Panc1 (cell line): ENCODE measurements around the gene CDK14. TPM values are rescaled to one million over a fixed set of nuclear protein-coding genes. Genes with fewer than 3 reads are reported as not detected.

Experiments
- ATAC-seq: fragments of 200-7000 bp; cut with Tn5 transposase; 2 replicates; pipeline ENCODE4 v1.9.1; 2020; ENCODE audit warnings: mild to moderate bottlenecking, moderate library complexity
- BruUV-seq: library from RNA; stranded (reverse); fragments of 400-500 nt; replicated peaks from 2 replicates; lab custom pipeline; 2021; lab: Mats Ljungman, UMichigan
- CTCF ChIA-PET: fragments of 300-600 bp; sonication (Branson Sonifier 250); formaldehyde crosslinking; loops from one replicate; lab custom pipeline; 2022; ENCODE audit warnings: antibody characterized with exemption; lab: Charles Lee
- POLR2A ChIA-PET: fragments of 300-600 bp; sonication (Branson Sonifier 250); formaldehyde crosslinking; loops from one replicate; lab custom pipeline; 2022; ENCODE audit warnings: antibody characterized with exemption; lab: Charles Lee
- DNase-seq: peaks from one replicate; pipeline ENCODE4 v3.0.0-alpha.2; 2010; ENCODE audit warnings: low read depth, low spot score
- H3K27ac ChIP-seq: 2 replicates; pipeline ENCODE4 v1.5.1; 2011; ENCODE audit warnings: mild to moderate bottlenecking, low read length, inconsistent platforms
- H3K27me3 ChIP-seq: fragments of 200-500 bp; sonication (Bioruptor generic); 2 replicates; pipeline ENCODE4 v1.6.0; 2014; ENCODE audit warnings: low read length, inconsistent platforms; ENCODE audit not compliant: control insufficient read depth, insufficient read depth
- H3K36me3 ChIP-seq: fragments of 200-500 bp; sonication (Bioruptor generic); 2 replicates; pipeline ENCODE4 v1.5.1; 2014; ENCODE audit warnings: inconsistent platforms, mild to moderate bottlenecking, low read length, moderate library complexity; ENCODE audit not compliant: control insufficient read depth, insufficient read depth
- H3K4me1 ChIP-seq: 2 replicates; pipeline ENCODE4 v1.5.1; 2011; ENCODE audit warnings: inconsistent platforms, mild to moderate bottlenecking, low read length, moderate library complexity; ENCODE audit not compliant: control insufficient read depth, insufficient read depth
- H3K4me3 ChIP-seq, 2 experiments: 2 replicates each; pipeline ENCODE4 v1.5.1; 2011 to 2012; ENCODE audit warnings: low read depth in 2 of 2, low read length in 2 of 2, mild to moderate bottlenecking in 2 of 2, inconsistent platforms in 1 of 2, moderate library complexity in 1 of 2
- H3K9me3 ChIP-seq: fragments of 200-500 bp; sonication (Bioruptor generic); 2 replicates; pipeline ENCODE4 v1.5.1; 2014; ENCODE audit warnings: low read depth, mild to moderate bottlenecking, inconsistent platforms, low read length, moderate library complexity; ENCODE audit not compliant: control insufficient read depth, insufficient read depth
- POLR2AphosphoS5 ChIP-seq: IDR thresholded peaks from 2 replicates; pipeline ENCODE4 v1.6.1; 2012; ENCODE audit warnings: mild to moderate bottlenecking, low read depth, low read length, moderate library complexity
- SIN3A ChIP-seq: IDR thresholded peaks from 2 replicates; pipeline ENCODE4 v1.6.1; 2012; ENCODE audit warnings: low read depth, mild to moderate bottlenecking, low read length, moderate library complexity, borderline replicate concordance; ENCODE audit not compliant: insufficient read depth
- TCF7L2 ChIP-seq: IDR thresholded peaks from 2 replicates; pipeline ENCODE4 v1.6.1; 2011; ENCODE audit warnings: mild to moderate bottlenecking, low read depth, low read length, inconsistent platforms
- in situ Hi-C: cut with HindIII; loops from 2 replicates; pipeline ENCODE4 v1.10.0; 2016; ENCODE audit warnings: low sequenced_read_pairs, low pct_unique_long_range_greater_than_20kb
- intact Hi-C: fragments of 100-400 bp; cut with micrococcal nuclease; formaldehyde crosslinking; loops from one replicate; pipeline ENCODE4 v1.10.0; 2022; ENCODE audit not compliant: unreplicated experiment
- total RNA-seq: library from RNA; stranded (reverse); gene quantifications from one replicate; pipeline ENCODE4 v1.2.1, GENCODE V29; 2021; ENCODE audit not compliant: unreplicated experiment
- TF ChIP-seq, protein P1 (sequence below), 2 experiments: IDR thresholded peaks; 2 replicates each; pipeline ENCODE4 v1.6.1; 2011 to 2012; ENCODE audit warnings: low read depth in 2 of 2, control low read depth in 1 of 2, low read length in 1 of 2, mild to moderate bottlenecking in 1 of 2, moderate library complexity in 1 of 2; ENCODE audit not compliant: insufficient read depth in 1 of 2
- TF ChIP-seq, protein P2 (sequence below): fragments of 450-650 bp; IDR thresholded peaks from 2 replicates; pipeline ENCODE4 v1.5.1; 2017; ENCODE audit warnings: mild to moderate bottlenecking

CDK14 gene
- total RNA-seq, 1 experiment from 2014 or later, result 3.0 TPM

GRCh38 chr7:90666186-90666585 lies 70.1 kb downstream of the CDK14 start:
- Histone ChIP-seq H3K27me3 (no peaks in the 10 kb centered on the region), H3K4me3 (no peak overlapping the region), H3K36me3 (no peaks in the 10 kb centered on the region), H3K4me1 (no peaks in the 10 kb centered on the region), H3K9me3 (no peaks in the 10 kb centered on the region), H3K27ac (no peak overlapping the region)
- TF ChIP-seq, protein P1, sequence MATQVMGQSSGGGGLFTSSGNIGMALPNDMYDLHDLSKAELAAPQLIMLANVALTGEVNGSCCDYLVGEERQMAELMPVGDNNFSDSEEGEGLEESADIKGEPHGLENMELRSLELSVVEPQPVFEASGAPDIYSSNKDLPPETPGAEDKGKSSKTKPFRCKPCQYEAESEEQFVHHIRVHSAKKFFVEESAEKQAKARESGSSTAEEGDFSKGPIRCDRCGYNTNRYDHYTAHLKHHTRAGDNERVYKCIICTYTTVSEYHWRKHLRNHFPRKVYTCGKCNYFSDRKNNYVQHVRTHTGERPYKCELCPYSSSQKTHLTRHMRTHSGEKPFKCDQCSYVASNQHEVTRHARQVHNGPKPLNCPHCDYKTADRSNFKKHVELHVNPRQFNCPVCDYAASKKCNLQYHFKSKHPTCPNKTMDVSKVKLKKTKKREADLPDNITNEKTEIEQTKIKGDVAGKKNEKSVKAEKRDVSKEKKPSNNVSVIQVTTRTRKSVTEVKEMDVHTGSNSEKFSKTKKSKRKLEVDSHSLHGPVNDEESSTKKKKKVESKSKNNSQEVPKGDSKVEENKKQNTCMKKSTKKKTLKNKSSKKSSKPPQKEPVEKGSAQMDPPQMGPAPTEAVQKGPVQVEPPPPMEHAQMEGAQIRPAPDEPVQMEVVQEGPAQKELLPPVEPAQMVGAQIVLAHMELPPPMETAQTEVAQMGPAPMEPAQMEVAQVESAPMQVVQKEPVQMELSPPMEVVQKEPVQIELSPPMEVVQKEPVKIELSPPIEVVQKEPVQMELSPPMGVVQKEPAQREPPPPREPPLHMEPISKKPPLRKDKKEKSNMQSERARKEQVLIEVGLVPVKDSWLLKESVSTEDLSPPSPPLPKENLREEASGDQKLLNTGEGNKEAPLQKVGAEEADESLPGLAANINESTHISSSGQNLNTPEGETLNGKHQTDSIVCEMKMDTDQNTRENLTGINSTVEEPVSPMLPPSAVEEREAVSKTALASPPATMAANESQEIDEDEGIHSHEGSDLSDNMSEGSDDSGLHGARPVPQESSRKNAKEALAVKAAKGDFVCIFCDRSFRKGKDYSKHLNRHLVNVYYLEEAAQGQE (IDR thresholded peaks at IDR 0.05; ENCODE audit: insufficient read depth in 1 of 2, low read depth in 2 of 2, low read length in 1 of 2), result no peak
- TF ChIP-seq POLR2AphosphoS5 (no peak), TCF7L2 (no peak), SIN3A (no peak)
- TF ChIP-seq, protein P2, sequence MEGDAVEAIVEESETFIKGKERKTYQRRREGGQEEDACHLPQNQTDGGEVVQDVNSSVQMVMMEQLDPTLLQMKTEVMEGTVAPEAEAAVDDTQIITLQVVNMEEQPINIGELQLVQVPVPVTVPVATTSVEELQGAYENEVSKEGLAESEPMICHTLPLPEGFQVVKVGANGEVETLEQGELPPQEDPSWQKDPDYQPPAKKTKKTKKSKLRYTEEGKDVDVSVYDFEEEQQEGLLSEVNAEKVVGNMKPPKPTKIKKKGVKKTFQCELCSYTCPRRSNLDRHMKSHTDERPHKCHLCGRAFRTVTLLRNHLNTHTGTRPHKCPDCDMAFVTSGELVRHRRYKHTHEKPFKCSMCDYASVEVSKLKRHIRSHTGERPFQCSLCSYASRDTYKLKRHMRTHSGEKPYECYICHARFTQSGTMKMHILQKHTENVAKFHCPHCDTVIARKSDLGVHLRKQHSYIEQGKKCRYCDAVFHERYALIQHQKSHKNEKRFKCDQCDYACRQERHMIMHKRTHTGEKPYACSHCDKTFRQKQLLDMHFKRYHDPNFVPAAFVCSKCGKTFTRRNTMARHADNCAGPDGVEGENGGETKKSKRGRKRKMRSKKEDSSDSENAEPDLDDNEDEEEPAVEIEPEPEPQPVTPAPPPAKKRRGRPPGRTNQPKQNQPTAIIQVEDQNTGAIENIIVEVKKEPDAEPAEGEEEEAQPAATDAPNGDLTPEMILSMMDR, result no peak
- in situ Hi-C loops (no loop called here), intact Hi-C loops (no loop called here)
- BruUV-seq, result no TSS peak
- ChIA-PET CTCF (no interaction called here), POLR2A (no interaction called here)
- ATAC-seq, result no peak
- DNase-seq, result no peak

- no peak for TF ChIP-seq TCF7L2
- TF ChIP-seq, protein P1 (IDR thresholded peaks at IDR 0.05; ENCODE audit: insufficient read depth in 1 of 2, low read depth in 2 of 2, low read length in 1 of 2), result no peak
- TF ChIP-seq, protein P2, result no peak
- no peak for TF ChIP-seq POLR2AphosphoS5
- no peak for TF ChIP-seq SIN3A
- intact Hi-C loops, result no loop called here
- Histone ChIP-seq H3K36me3 (no peaks in the 10 kb centered on the region), H3K9me3 (no peaks in the 10 kb centered on the region), H3K4me1 (no peaks in the 10 kb centered on the region), H3K27ac (no peak overlapping the region), H3K4me3 (no peak overlapping the region), H3K27me3 (no peaks in the 10 kb centered on the region; the same call in 1 of the 2 replicates)
- in situ Hi-C loops, result no loop called here
- ATAC-seq, result no peak
- POLR2A ChIA-PET, result no interaction called here
- BruUV-seq, result no TSS peak
- no peak for DNase-seq
- CTCF ChIA-PET, result no interaction called here
Observed at GRCh38 chr7:90668992-90669391, 72.9 kb downstream of the CDK14 start.
